WTC11 (cell line): ENCODE measurements around the gene NINJ2. TPM values are rescaled to one million over a fixed set of nuclear protein-coding genes. Genes with fewer than 3 reads are reported as not detected.

ENCODE experiments used
- ATAC-seq: fragments of 200-7000 bp; cut with Tn5 transposase; 2 replicates; pipeline ENCODE4 v1.10.0; 2021; ENCODE audit warnings: mild to moderate bottlenecking, moderate library complexity
- CTCF ChIA-PET: fragments of 300-600 bp; sonication (Branson Sonifier 250); formaldehyde crosslinking; loops from one replicate; lab custom pipeline; 2021; ENCODE audit warnings: antibody characterized with exemption; lab: Charles Lee
- POLR2A ChIA-PET: fragments of 350-600 bp; sonication (Branson Sonifier 250); formaldehyde crosslinking; loops from one replicate; lab custom pipeline; 2021; ENCODE audit warnings: antibody characterized with exemption; lab: Charles Lee
- DNase-seq: peaks from one replicate; pipeline ENCODE4 v3.0.0; 2021; ENCODE audit warnings: low spot score
- H3K27ac Mint-ChIP-seq: 2 replicates; pipeline ENCODE4 v1.8.0; 2021; ENCODE audit warnings: mixed read lengths
- H3K27me3 Mint-ChIP-seq: 2 replicates; pipeline ENCODE4 v1.8.0; 2021; ENCODE audit warnings: low read depth, mild to moderate bottlenecking, moderate library complexity, mixed read lengths
- H3K36me3 Mint-ChIP-seq: 2 replicates; pipeline ENCODE4 v1.8.0; 2021; ENCODE audit warnings: mixed read lengths
- H3K4me1 Mint-ChIP-seq: 2 replicates; pipeline ENCODE4 v1.8.0; 2022; ENCODE audit warnings: mixed read lengths
- H3K4me3 Mint-ChIP-seq: 2 replicates; pipeline ENCODE4 v1.8.0; 2021; ENCODE audit warnings: mild to moderate bottlenecking, moderate library complexity, mixed read lengths
- H3K9me3 Mint-ChIP-seq: 2 replicates; pipeline ENCODE4 v1.8.0; 2021; ENCODE audit warnings: mixed read lengths
- AFF4 ChIP-seq: sonication (generic); formaldehyde crosslinking; IDR thresholded peaks from 2 replicates; pipeline ENCODE4 v1.8.1; 2023; ENCODE audit warnings: mild to moderate bottlenecking, missing genetic modification reagents, borderline replicate concordance
- ARID4B ChIP-seq: sonication (generic); formaldehyde crosslinking; IDR thresholded peaks from 2 replicates; pipeline ENCODE4 v1.8.0; 2023; ENCODE audit warnings: missing genetic modification reagents, mild to moderate bottlenecking, borderline replicate concordance
- ATF6 ChIP-seq: sonication (generic); formaldehyde crosslinking; IDR thresholded peaks from 2 replicates; pipeline ENCODE4 v1.8.1; 2023; ENCODE audit warnings: mild to moderate bottlenecking, missing genetic modification reagents
- CDX4 ChIP-seq: fragments of 250-450 bp; sonication (Bioruptor Pico); IDR thresholded peaks from 2 replicates; pipeline ENCODE4 v1.9.0; 2021; ENCODE audit warnings: moderate library complexity, mild to moderate bottlenecking, inconsistent platforms, borderline replicate concordance
- E2F1 ChIP-seq: sonication (generic); formaldehyde crosslinking; IDR thresholded peaks from 2 replicates; pipeline ENCODE4 v1.8.0; 2022; ENCODE audit warnings: mild to moderate bottlenecking, missing genetic modification reagents
- ESRRA ChIP-seq: sonication (generic); formaldehyde crosslinking; IDR thresholded peaks from 2 replicates; pipeline ENCODE4 v1.8.1; 2022; ENCODE audit warnings: mild to moderate bottlenecking, missing genetic modification reagents, borderline replicate concordance
- FOXP4 ChIP-seq: sonication (generic); formaldehyde crosslinking; IDR thresholded peaks from 2 replicates; pipeline ENCODE4 v1.8.0; 2022; ENCODE audit warnings: mild to moderate bottlenecking, missing genetic modification reagents
- JUN ChIP-seq: sonication (generic); formaldehyde crosslinking; IDR thresholded peaks from 2 replicates; pipeline ENCODE4 v1.8.0; 2023; ENCODE audit warnings: mild to moderate bottlenecking, missing genetic modification reagents
- MLX ChIP-seq: sonication (generic); formaldehyde crosslinking; IDR thresholded peaks from 2 replicates; pipeline ENCODE4 v1.8.1; 2023; ENCODE audit warnings: mild to moderate bottlenecking, missing genetic modification reagents, moderate library complexity
- PRRX2 ChIP-seq: fragments of 250-450 bp; sonication (Bioruptor Pico); IDR thresholded peaks from 2 replicates; pipeline ENCODE4 v1.8.0; 2021; ENCODE audit warnings: mild to moderate bottlenecking
- USF2 ChIP-seq: sonication (generic); formaldehyde crosslinking; IDR thresholded peaks from 2 replicates; pipeline ENCODE4 v1.8.1; 2023; ENCODE audit warnings: mild to moderate bottlenecking, missing genetic modification reagents, moderate library complexity
- ZNF232 ChIP-seq: sonication (generic); formaldehyde crosslinking; IDR thresholded peaks from 2 replicates; pipeline ENCODE4 v1.8.0; 2022; ENCODE audit warnings: mild to moderate bottlenecking, missing genetic modification reagents
- total RNA-seq: library from RNA; stranded (reverse); gene quantifications from 3 replicates; pipeline ENCODE4 v1.2.3, GENCODE V29; 2021

NINJ2 gene
- total RNA-seq, 1 experiment from 2014 or later = 0.42 TPM

GRCh38 chr12:664779-665092, 1.5 kb upstream of the NINJ2 start (continued):
- no peak for TF ChIP-seq USF2 (CRISPR knock-in tag)
- no peak for TF ChIP-seq ESRRA (CRISPR knock-in tag)
- no peak for TF ChIP-seq ARID4B (CRISPR knock-in tag)

GRCh38 chr12:664075-664778, 982 bp upstream of the NINJ2 start:
- Mint-ChIP-seq H3K27ac (no peak overlapping the region), H3K4me3 (no peak overlapping the region), H3K27me3 (no peaks in the 10 kb centered on the region), H3K36me3 (no peaks in the 10 kb centered on the region), H3K9me3 (no peaks in the 10 kb centered on the region), H3K4me1 (peaks cover 23% of the 10 kb centered on the region)
- ChIA-PET POLR2A (interaction anchor here (0.6 kb wide), 1 partner anchor 57 kb away, joined by 7 read pairs; no protein-coding TSS in a partner anchor), CTCF (interaction anchor here (1.1 to 1.2 kb wide), 2 partner anchors 87 to 88 kb away, joined by 3 to 4 read pairs; no protein-coding TSS in a partner anchor)
- DNase-seq = no peak
- ATAC-seq = no peak
- TF ChIP-seq MLX (CRISPR knock-in tag) (no peak), FOXP4 (no peak), CDX4 (CRISPR knock-in tag) (no peak), ATF6 (no peak), ARID4B (CRISPR knock-in tag) (no peak), E2F1 (no peak), PRRX2 (CRISPR knock-in tag) (no peak), JUN (no peak), ZNF232 (CRISPR knock-in tag) (no peak), AFF4 (no peak)
